Measurements from ENCODE around the gene HBEGF. TPM values are rescaled to one million over a fixed set of nuclear protein-coding genes. Genes with fewer than 3 reads are reported as not detected.

HBEGF gene
- total RNA-seq, 1 experiment from 2014 or later, result 1.8 TPM

DNA sequence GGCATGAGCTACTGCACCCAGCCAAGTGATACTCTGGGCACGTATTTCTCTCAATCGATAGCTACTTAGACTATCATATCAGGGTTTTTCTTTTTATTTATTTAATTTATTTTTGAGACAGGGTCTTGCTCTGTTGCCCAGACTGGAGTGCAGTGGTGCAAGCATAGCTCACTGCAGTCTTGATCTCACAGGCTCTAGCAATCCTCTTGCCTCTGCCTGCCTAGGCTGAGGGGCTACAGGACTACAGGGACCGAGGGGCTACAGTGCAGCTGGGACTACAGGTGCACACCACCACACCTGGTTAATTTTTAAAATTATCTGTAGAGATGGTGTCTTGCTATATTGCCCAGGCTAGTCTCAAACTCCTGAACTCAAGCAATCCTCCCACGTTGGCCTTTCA is 34.9 kb upstream of the HBEGF start:
- no peak overlapping the region for H3K27ac ChIP-seq (ENCODE audit: low read length)
- H3K27me3 ChIP-seq (ENCODE audit: low read length), result no peaks in the 10 kb centered on the region
- no peak overlapping the region for H3K4me2 ChIP-seq (ENCODE audit: low read depth, low read length, poor library complexity, severe bottlenecking)
- H3K79me2 ChIP-seq (ENCODE audit: low read length), result no peaks in the 10 kb centered on the region
- DNase-seq, result no peak
- no peak overlapping the region for H2AFZ ChIP-seq (ENCODE audit: low read length)
- H3K4me3 ChIP-seq (ENCODE audit: low read length), result no peak overlapping the region
- H3K9me2 ChIP-seq (replicated peaks; ENCODE audit: insufficient read depth, low read length), result no peaks in the 10 kb centered on the region
- H4K20me1 ChIP-seq (ENCODE audit: insufficient read depth, low read depth, low read length), result no peaks in the 10 kb centered on the region
- no peaks in the 10 kb centered on the region for H3K9me3 ChIP-seq (ENCODE audit: low read length)
- no peak overlapping the region for H3K9ac ChIP-seq (ENCODE audit: low read length)
- no peaks in the 10 kb centered on the region for H3K36me3 ChIP-seq (ENCODE audit: insufficient read depth, low read length)
- no peaks in the 10 kb centered on the region for H3K4me1 ChIP-seq (ENCODE audit: low read length)

DNA sequence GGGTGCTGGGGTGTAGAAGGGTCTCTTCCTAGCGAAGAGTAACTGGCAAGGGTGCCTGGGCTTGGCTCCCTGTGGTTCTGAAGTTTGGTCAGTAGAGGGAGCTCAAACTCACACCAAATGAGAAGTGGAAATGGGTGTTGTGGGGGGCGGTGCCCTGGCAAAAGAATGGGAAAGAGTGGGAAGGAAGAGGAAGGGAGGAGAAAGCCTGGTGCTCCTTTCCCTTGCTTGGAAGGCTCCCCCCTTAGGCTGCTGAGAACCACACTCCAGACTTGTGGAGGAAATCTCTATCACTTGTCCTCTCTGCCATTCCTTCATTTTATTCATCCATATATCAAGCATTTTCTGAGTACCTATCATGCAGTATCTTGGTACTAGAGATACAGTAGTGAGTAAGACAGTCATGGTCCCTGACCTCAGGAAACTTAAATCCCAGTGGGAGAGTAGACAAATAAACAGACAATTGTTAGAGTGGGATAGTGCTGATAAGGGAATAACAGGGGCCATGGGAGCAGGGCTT is 26.6 kb upstream of the HBEGF start:
- Histone ChIP-seq H3K27me3 (ENCODE audit: low read length) (no peaks in the 10 kb centered on the region), H3K9ac (ENCODE audit: low read length) (no peak overlapping the region), H2AFZ (ENCODE audit: low read length) (no peak overlapping the region; the same call in 1 of the 2 replicates), H4K20me1 (ENCODE audit: insufficient read depth, low read depth, low read length) (no peaks in the 10 kb centered on the region), H3K4me1 (ENCODE audit: low read length) (no peaks in the 10 kb centered on the region), H3K27ac (ENCODE audit: low read length) (no peak overlapping the region), H3K9me2 (replicated peaks; ENCODE audit: insufficient read depth, low read length) (no peaks in the 10 kb centered on the region), H3K4me3 (ENCODE audit: low read length) (no peak overlapping the region), H3K36me3 (ENCODE audit: insufficient read depth, low read length) (no peaks in the 10 kb centered on the region), H3K4me2 (ENCODE audit: low read depth, low read length, poor library complexity, severe bottlenecking) (no peak overlapping the region), H3K79me2 (ENCODE audit: low read length) (no peaks in the 10 kb centered on the region), H3K9me3 (ENCODE audit: low read length) (no peaks in the 10 kb centered on the region)
- peak; percentile 77 for DNase-seq

DNA sequence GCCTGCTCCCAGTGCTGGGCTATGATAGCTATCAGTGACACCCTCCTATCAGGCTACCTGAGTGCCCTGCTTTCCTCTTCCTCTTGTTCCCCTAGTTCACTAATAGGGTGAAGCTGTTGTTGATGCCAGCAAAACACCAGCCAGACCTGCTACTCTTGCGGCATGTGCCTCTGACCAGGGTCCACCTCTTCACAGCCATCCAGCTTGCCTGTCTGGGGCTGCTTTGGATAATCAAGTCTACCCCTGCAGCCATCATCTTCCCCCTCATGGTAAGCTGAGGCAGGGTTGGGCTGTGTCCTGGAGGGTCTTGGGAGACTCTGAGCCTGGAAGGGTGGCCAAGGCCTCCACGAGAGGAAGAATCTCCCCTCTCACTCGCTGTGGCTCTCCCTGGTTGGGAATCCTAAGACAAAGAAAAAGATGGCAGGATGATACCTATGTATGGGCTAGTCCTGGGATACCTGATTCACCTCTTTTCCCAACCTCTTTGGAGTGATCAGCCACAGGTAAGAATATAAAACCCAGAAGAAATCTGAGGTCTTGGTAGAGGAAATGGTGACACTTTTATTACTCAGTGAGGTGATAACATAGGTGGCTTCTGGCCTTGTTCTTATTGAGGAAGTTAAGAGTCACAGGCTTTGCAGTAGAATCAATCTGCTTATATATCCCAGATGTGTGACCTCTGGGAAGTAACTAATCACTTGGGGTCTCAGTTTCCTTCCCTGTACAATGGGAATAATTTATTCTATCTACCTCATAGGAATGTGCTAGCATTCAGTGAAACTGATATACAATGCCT is 25.2 kb upstream of the HBEGF start:
- H3K4me1 ChIP-seq (ENCODE audit: low read length), result no peaks in the 10 kb centered on the region
- H3K9ac ChIP-seq (ENCODE audit: low read length), result no peak overlapping the region
- no peak overlapping the region for H3K4me3 ChIP-seq (ENCODE audit: low read length)

DNA sequence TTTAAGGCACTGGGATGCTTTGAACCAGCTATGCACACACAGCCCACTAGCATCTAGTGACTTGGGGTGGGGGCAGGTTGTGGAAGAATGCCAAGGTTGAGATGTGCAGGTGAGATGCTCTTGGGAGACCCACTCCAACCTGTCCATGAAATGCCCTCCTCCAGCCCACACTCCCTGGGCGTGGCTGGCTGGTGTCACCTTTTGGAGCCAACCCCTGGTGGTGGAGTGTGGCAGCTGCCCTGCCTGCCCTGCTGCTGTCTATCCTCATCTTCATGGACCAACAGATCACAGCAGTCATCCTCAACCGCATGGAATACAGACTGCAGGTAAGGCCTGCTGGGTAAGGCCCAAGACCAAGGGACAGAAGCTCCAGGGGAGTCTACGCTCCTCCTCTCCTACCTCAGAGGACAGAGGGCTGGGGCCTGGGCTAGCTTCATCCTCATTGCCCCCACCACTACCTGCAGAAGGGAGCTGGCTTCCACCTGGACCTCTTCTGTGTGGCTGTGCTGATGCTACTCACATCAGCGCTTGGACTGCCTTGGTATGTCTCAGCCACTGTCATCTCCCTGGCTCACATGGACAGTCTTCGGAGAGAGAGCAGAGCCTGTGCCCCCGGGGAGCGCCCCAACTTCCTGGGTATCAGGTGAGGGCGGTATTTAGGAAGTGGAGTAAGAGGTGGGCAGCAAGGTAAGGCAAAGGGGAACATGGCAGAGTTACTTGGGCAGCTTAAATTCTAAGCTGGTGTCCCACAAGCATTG is 21.0 kb upstream of the HBEGF start:
- peak; percentile 48 for DNase-seq
- Histone ChIP-seq H2AFZ (ENCODE audit: low read length) (no peak overlapping the region), H3K4me2 (ENCODE audit: low read depth, low read length, poor library complexity, severe bottlenecking) (no peak overlapping the region), H3K36me3 (ENCODE audit: insufficient read depth, low read length) (no peaks in the 10 kb centered on the region), H3K9ac (ENCODE audit: low read length) (no peak overlapping the region), H3K79me2 (ENCODE audit: low read length) (no peaks in the 10 kb centered on the region), H4K20me1 (ENCODE audit: insufficient read depth, low read depth, low read length) (no peaks in the 10 kb centered on the region), H3K9me2 (replicated peaks; ENCODE audit: insufficient read depth, low read length) (no peaks in the 10 kb centered on the region), H3K9me3 (ENCODE audit: low read length) (no peaks in the 10 kb centered on the region), H3K4me3 (ENCODE audit: low read length) (no peak overlapping the region), H3K27ac (ENCODE audit: low read length) (no peak overlapping the region), H3K4me1 (ENCODE audit: low read length) (peaks cover 3% of the 10 kb centered on the region), H3K27me3 (ENCODE audit: low read length) (no peaks in the 10 kb centered on the region)

More for the DNA sequence above, 25.2 kb upstream of the HBEGF start:
- Histone ChIP-seq H3K9me3 (ENCODE audit: low read length) (no peaks in the 10 kb centered on the region), H3K79me2 (ENCODE audit: low read length) (no peaks in the 10 kb centered on the region), H3K4me2 (ENCODE audit: low read depth, low read length, poor library complexity, severe bottlenecking) (no peak overlapping the region), H4K20me1 (ENCODE audit: insufficient read depth, low read depth, low read length) (no peaks in the 10 kb centered on the region), H3K27me3 (ENCODE audit: low read length) (no peaks in the 10 kb centered on the region), H3K9me2 (replicated peaks; ENCODE audit: insufficient read depth, low read length) (no peaks in the 10 kb centered on the region), H3K36me3 (ENCODE audit: insufficient read depth, low read length) (no peaks in the 10 kb centered on the region), H3K27ac (ENCODE audit: low read length) (no peak overlapping the region), H2AFZ (ENCODE audit: low read length) (no peak overlapping the region)
- no peak for DNase-seq

DNA sequence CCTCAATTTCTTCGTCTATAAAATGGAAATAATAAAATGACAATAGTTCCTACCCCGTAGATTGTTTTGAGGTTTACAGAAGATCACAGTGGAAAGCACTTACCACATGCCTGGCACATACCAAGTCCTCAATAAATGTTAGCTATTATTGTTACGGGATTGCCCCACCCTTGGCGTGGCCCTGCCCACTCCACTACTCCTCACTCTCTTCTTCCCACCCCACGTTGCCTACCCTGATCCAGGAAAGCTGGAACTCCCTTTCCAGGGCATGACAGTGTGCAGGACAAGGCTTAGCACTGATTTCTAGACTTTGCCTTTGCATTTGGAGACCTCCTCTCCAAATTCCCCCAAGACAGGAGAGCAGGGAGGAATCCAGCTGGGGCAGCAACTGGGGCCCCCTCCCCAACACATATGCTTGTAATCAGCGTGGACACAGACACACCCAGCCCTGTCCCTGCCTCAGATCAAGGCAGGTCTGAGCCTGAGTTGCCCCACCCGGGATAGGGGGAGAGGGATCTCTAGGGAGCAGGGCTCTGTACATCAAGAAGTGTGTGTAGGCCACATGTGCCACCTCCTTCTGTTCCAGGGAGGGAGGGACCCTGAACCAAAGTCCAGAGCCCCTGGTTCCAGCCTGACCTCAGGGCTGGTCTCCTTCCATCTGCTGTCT is 20.3 kb upstream of the HBEGF start:
- H2AFZ ChIP-seq (ENCODE audit: low read length), result no peak overlapping the region
- H3K9me2 ChIP-seq (replicated peaks; ENCODE audit: insufficient read depth, low read length), result no peaks in the 10 kb centered on the region
- DNase-seq, result no peak
- no peaks in the 10 kb centered on the region for H3K36me3 ChIP-seq (ENCODE audit: insufficient read depth, low read length)
- H3K27ac ChIP-seq (ENCODE audit: low read length), result no peak overlapping the region
- no peak overlapping the region for H3K4me2 ChIP-seq (ENCODE audit: low read depth, low read length, poor library complexity, severe bottlenecking)
- H3K79me2 ChIP-seq (ENCODE audit: low read length), result no peaks in the 10 kb centered on the region
- peaks cover 3% of the 10 kb centered on the region for H3K4me1 ChIP-seq (ENCODE audit: low read length)
- no peak overlapping the region for H3K9ac ChIP-seq (ENCODE audit: low read length)
- no peaks in the 10 kb centered on the region for H3K9me3 ChIP-seq (ENCODE audit: low read length)
- H3K27me3 ChIP-seq (ENCODE audit: low read length), result no peaks in the 10 kb centered on the region
- no peaks in the 10 kb centered on the region for H4K20me1 ChIP-seq (ENCODE audit: insufficient read depth, low read depth, low read length)
- H3K4me3 ChIP-seq (ENCODE audit: low read length), result no peak overlapping the region

DNA sequence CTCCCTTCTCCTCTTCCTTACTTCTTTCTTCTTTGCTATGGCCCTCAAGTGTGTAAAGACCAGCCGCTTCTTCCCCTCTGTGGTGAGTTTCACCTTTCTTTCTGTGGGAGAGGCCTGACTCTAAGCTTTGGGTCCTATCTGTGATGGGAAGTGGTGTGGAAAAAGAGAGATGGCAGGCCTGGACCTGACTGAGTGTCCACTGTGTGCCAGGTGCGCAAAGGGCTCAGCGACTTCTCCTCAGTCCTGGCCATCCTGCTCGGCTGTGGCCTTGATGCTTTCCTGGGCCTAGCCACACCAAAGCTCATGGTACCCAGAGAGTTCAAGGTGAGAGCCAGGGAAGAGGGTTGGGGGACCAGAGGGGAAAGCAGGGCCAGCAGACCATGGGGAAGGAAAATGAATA is 19.5 kb upstream of the HBEGF start:
- Histone ChIP-seq H3K9me3 (ENCODE audit: low read length) (no peaks in the 10 kb centered on the region), H2AFZ (ENCODE audit: low read length) (no peak overlapping the region), H3K4me1 (ENCODE audit: low read length) (peaks cover 3% of the 10 kb centered on the region), H3K9ac (ENCODE audit: low read length) (no peak overlapping the region), H3K36me3 (ENCODE audit: insufficient read depth, low read length) (no peaks in the 10 kb centered on the region), H3K4me3 (ENCODE audit: low read length) (no peak overlapping the region), H3K4me2 (ENCODE audit: low read depth, low read length, poor library complexity, severe bottlenecking) (no peak overlapping the region), H3K79me2 (ENCODE audit: low read length) (no peaks in the 10 kb centered on the region), H4K20me1 (ENCODE audit: insufficient read depth, low read depth, low read length) (no peaks in the 10 kb centered on the region), H3K27ac (ENCODE audit: low read length) (no peak overlapping the region), H3K27me3 (ENCODE audit: low read length) (no peaks in the 10 kb centered on the region), H3K9me2 (replicated peaks; ENCODE audit: insufficient read depth, low read length) (no peaks in the 10 kb centered on the region)
- no peak for DNase-seq

DNA sequence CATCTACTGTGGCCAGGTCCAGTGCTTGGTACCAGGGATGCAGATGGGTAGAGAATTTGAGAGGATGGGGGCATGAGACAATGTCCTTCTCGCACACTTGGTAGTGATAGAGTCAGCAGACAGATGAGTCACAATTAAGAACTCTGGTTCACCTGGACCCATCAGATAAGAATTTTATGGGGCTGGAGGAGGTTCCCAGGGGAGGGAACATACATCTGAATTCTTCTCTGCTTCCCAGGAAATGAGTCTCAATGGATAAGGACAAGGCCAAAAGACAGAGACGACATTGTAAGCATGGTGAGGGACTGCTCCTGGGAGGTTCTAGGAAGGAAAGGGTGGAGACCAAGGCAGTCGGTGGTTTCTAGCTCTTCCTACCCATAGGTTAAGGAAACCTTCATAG is 18.9 kb upstream of the HBEGF start:
- no peaks in the 10 kb centered on the region for H3K9me2 ChIP-seq (replicated peaks; ENCODE audit: insufficient read depth, low read length)
- H3K79me2 ChIP-seq (ENCODE audit: low read length), result no peaks in the 10 kb centered on the region
- no peak overlapping the region for H3K9ac ChIP-seq (ENCODE audit: low read length)
- no peaks in the 10 kb centered on the region for H3K36me3 ChIP-seq (ENCODE audit: insufficient read depth, low read length)
- H3K4me1 ChIP-seq (ENCODE audit: low read length), result peaks cover 3% of the 10 kb centered on the region
- no peaks in the 10 kb centered on the region for H4K20me1 ChIP-seq (ENCODE audit: insufficient read depth, low read depth, low read length)
- no peaks in the 10 kb centered on the region for H3K27me3 ChIP-seq (ENCODE audit: low read length)
- no peak overlapping the region for H2AFZ ChIP-seq (ENCODE audit: low read length)
- DNase-seq, result no peak
- H3K9me3 ChIP-seq (ENCODE audit: low read length), result no peaks in the 10 kb centered on the region
- H3K4me3 ChIP-seq (ENCODE audit: low read length), result no peak overlapping the region
- H3K27ac ChIP-seq (ENCODE audit: low read length), result no peak overlapping the region
- H3K4me2 ChIP-seq (ENCODE audit: low read depth, low read length, poor library complexity, severe bottlenecking), result no peak overlapping the region

DNA sequence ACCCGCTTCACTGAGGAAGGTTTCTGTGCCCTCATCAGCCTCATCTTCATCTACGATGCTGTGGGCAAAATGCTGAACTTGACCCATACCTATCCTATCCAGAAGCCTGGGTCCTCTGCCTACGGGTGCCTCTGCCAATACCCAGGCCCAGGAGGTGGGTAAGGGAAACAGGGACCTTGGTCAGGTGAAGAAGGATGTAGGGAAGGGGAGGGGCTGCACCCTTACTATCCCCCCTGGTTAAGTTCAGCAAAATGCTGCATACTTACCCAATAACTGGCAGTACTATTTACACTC is 18.0 kb upstream of the HBEGF start:
- Histone ChIP-seq H3K4me3 (ENCODE audit: low read length) (no peak overlapping the region), H3K9me2 (replicated peaks; ENCODE audit: insufficient read depth, low read length) (no peaks in the 10 kb centered on the region), H3K27me3 (ENCODE audit: low read length) (no peaks in the 10 kb centered on the region), H3K9ac (ENCODE audit: low read length) (no peak overlapping the region), H2AFZ (ENCODE audit: low read length) (no peak overlapping the region), H3K4me2 (ENCODE audit: low read depth, low read length, poor library complexity, severe bottlenecking) (no peak overlapping the region), H3K79me2 (ENCODE audit: low read length) (no peaks in the 10 kb centered on the region), H3K4me1 (ENCODE audit: low read length) (peaks cover 3% of the 10 kb centered on the region), H3K9me3 (ENCODE audit: low read length) (no peaks in the 10 kb centered on the region), H3K36me3 (ENCODE audit: insufficient read depth, low read length) (no peaks in the 10 kb centered on the region), H3K27ac (ENCODE audit: low read length) (no peak overlapping the region), H4K20me1 (ENCODE audit: insufficient read depth, low read depth, low read length) (no peaks in the 10 kb centered on the region)
- no peak for DNase-seq

All from Karpas-422 (cell line).